ENCODE data around the gene MON1B. TPM values are rescaled to one million over a fixed set of nuclear protein-coding genes. Genes with fewer than 3 reads are reported as not detected.

The MON1B gene
- total and polyA plus RNA-seq, 2 of the 8 experiments (the other 6 are each of a cell fraction or from before 2014, with no cell fraction given): 20.0 to 45.9 TPM

DNA sequence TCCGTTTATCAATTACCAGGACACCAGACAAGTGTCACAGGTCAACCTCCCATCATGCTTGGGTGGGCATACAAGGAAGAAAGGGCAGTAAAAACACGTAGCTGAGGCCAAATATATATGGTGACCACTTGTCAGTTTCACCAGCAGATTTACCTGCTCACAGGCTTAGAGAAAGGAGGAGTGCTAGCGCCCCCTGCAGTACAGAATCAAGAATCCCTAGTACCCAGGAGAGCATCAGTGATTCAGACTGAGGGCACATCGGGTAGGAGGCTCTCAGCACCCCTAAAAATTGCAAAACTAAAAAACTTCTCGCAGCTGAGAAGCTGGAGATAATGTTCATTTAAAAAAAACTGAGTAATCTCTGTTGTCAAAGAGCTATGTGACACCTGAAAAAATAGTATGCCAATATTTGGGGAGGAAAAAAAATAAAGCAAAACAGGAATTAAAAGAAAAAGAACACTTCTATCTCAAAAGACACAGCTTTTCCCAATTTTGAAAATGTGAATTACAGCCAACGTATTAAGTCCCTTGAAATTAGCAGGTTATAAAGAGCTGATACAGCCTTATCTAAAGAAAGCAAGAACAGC is 21.2 kb upstream of the MON1B start:
- POLR2A ChIA-PET (ENCODE audit: partially characterized antibody): no interaction called here
- WGBS, 2 experiments (ENCODE audit: extremely low coverage in 1 of 2, insufficient coverage in 1 of 2, insufficient read length in 1 of 2, insufficient replicate concordance in 2 of 2, low coverage in 1 of 2, low lambda C conversion rate in 2 of 2, missing lambda C conversion rate in 1 of 2): 26% methylated on average over 6 of the region's 6 CpGs; no CpG with 5 or more reads in 1 of the 2 experiments
- no peaks in the 10 kb centered on the region for H3K79me1 ChIP-seq (ENCODE audit: low read depth, low read length)
- no peak overlapping the region for H2AFZ ChIP-seq (ENCODE audit: low read length)
- CTCF ChIA-PET (ENCODE audit: partially characterized antibody): interaction anchor here (0.5 to 4.9 kb wide), 59 partner anchors 9 to 1383 kb away, joined by 3 to 46 read pairs (median 4); no protein-coding TSS in a partner anchor
- no peak overlapping the region for H3K56ac ChIP-seq (replicated peaks; ENCODE audit: insufficient read length, low read depth, low read length)
- H3K18ac ChIP-seq (ENCODE audit: extremely low read depth, low read length): no peak overlapping the region
- no peak overlapping the region for H3K4me3 ChIP-seq (ENCODE audit: extremely low read depth in 1 of 4, insufficient read depth in 2 of 4, low read depth in 3 of 4, low read length in 4 of 4)
- peak; percentile 58 for FAIRE-seq
- H2BK120ac ChIP-seq (replicated peaks; ENCODE audit: low read depth, low read length): no peak overlapping the region
- no peak overlapping the region for H4K8ac ChIP-seq (ENCODE audit: extremely low read depth, insufficient read depth, low read length)
- no peak overlapping the region for H2BK5ac ChIP-seq (ENCODE audit: low read depth, low read length)
- no peak overlapping the region for H4K5ac ChIP-seq (ENCODE audit: insufficient read length, low read depth, low read length)
- H3K4me2 ChIP-seq (ENCODE audit: insufficient read depth in 1 of 2, low read depth in 2 of 2, low read length in 2 of 2): no peak overlapping the region
- no peak overlapping the region for H3K4ac ChIP-seq (replicated peaks; ENCODE audit: insufficient read length, low read depth, low read length)
- H2BK12ac ChIP-seq (ENCODE audit: low read depth, low read length): no peak overlapping the region
- no peaks in the 10 kb centered on the region for H3K36me3 ChIP-seq (ENCODE audit: control insufficient read depth in 2 of 4, insufficient read depth in 4 of 4, low read length in 3 of 4)
- H3K23ac ChIP-seq (ENCODE audit: insufficient read length): no peak overlapping the region
- no peaks in the 10 kb centered on the region for H3K4me1 ChIP-seq (replicated peaks in 1 of 4; ENCODE audit: control insufficient read depth in 3 of 4, insufficient read depth in 4 of 4, low read length in 3 of 4)
- no peak overlapping the region for H2BK20ac ChIP-seq (ENCODE audit: low read length)
- no peaks in the 10 kb centered on the region for H4K20me1 ChIP-seq (replicated peaks in 1 of 2; ENCODE audit: control insufficient read depth in 1 of 2, insufficient read depth in 2 of 2, low read length in 2 of 2)
- H3K79me2 ChIP-seq (ENCODE audit: control insufficient read depth in 1 of 2, insufficient read depth in 2 of 2, low read length in 2 of 2): no peaks in the 10 kb centered on the region
- H3K9ac ChIP-seq (replicated peaks in 1 of 4; ENCODE audit: extremely low read depth in 1 of 4, low read depth in 3 of 4, low read length in 3 of 4): no peak overlapping the region
- no peak overlapping the region for H4K91ac ChIP-seq (replicated peaks; ENCODE audit: insufficient read length, low read length)
- no peaks in the 10 kb centered on the region for H3K23me2 ChIP-seq (ENCODE audit: low read depth, low read length)
- H3K27ac ChIP-seq (ENCODE audit: low read depth, low read length): no peak overlapping the region
- H2AK5ac ChIP-seq (ENCODE audit: low read depth, low read length): no peak overlapping the region
- no peaks in the 10 kb centered on the region for H3K27me3 ChIP-seq (replicated peaks in 1 of 4; ENCODE audit: control insufficient read depth in 3 of 4, extremely low read depth in 1 of 4, insufficient read depth in 3 of 4, low read length in 3 of 4)
- no peak overlapping the region for H3K14ac ChIP-seq (ENCODE audit: insufficient read length)
- H3K9me3 ChIP-seq (ENCODE audit: insufficient read depth in 2 of 2, low read depth in 1 of 2, low read length in 1 of 2): no peaks in the 10 kb centered on the region
- DNase-seq (ENCODE audit: low read depth in 1 of 2, low spot score in 2 of 2): peak; percentile 17 to 85
- no peak overlapping the region for H2BK15ac ChIP-seq (ENCODE audit: low read length)
- TF ChIP-seq, protein P1, sequence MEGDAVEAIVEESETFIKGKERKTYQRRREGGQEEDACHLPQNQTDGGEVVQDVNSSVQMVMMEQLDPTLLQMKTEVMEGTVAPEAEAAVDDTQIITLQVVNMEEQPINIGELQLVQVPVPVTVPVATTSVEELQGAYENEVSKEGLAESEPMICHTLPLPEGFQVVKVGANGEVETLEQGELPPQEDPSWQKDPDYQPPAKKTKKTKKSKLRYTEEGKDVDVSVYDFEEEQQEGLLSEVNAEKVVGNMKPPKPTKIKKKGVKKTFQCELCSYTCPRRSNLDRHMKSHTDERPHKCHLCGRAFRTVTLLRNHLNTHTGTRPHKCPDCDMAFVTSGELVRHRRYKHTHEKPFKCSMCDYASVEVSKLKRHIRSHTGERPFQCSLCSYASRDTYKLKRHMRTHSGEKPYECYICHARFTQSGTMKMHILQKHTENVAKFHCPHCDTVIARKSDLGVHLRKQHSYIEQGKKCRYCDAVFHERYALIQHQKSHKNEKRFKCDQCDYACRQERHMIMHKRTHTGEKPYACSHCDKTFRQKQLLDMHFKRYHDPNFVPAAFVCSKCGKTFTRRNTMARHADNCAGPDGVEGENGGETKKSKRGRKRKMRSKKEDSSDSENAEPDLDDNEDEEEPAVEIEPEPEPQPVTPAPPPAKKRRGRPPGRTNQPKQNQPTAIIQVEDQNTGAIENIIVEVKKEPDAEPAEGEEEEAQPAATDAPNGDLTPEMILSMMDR (IDR thresholded peaks at IDR 0.05; ENCODE audit: control extremely low read depth in 1 of 3, insufficient read depth in 1 of 3, low read depth in 1 of 3, low read length in 3 of 3): peak; percentile 42 to 82 (median 81)
- TF ChIP-seq SIN3A (conservative IDR thresholded peaks at IDR 0.05 in 1 of 2, IDR thresholded peaks at IDR 0.05 in 1 of 2; ENCODE audit: low read depth in 1 of 2, low read length in 2 of 2) (no peak), CTBP2 (IDR thresholded peaks at IDR 0.05; ENCODE audit: borderline replicate concordance, insufficient read depth, insufficient read length, low read length) (no peak), MAFK (IDR thresholded peaks at IDR 0.05; ENCODE audit: low read depth, low read length) (no peak), SP2 (IDR thresholded peaks at IDR 0.05; ENCODE audit: low read length) (no peak), CHD2 (IDR thresholded peaks at IDR 0.05; ENCODE audit: low read length) (no peak), HDAC2 (IDR thresholded peaks at IDR 0.05; ENCODE audit: borderline replicate concordance in 1 of 2, low read depth in 2 of 2, low read length in 2 of 2) (no peak), RBBP5 (IDR thresholded peaks at IDR 0.05; ENCODE audit: borderline replicate concordance, low read depth, low read length) (no peak), TAF7 (optimal IDR thresholded peaks at IDR 0.05; ENCODE audit: borderline replicate concordance, low read depth, low read length) (no peak), SAP30 (IDR thresholded peaks at IDR 0.05; ENCODE audit: insufficient read depth, insufficient replicate concordance, low read length) (no peak)
